ENCODE data around the gene MAD2L1BP. TPM values are rescaled to one million over a fixed set of nuclear protein-coding genes. Genes with fewer than 3 reads are reported as not detected.

Gene MAD2L1BP
- total RNA-seq, 1 donor from 2014 or later: 90.4 TPM

DNA sequence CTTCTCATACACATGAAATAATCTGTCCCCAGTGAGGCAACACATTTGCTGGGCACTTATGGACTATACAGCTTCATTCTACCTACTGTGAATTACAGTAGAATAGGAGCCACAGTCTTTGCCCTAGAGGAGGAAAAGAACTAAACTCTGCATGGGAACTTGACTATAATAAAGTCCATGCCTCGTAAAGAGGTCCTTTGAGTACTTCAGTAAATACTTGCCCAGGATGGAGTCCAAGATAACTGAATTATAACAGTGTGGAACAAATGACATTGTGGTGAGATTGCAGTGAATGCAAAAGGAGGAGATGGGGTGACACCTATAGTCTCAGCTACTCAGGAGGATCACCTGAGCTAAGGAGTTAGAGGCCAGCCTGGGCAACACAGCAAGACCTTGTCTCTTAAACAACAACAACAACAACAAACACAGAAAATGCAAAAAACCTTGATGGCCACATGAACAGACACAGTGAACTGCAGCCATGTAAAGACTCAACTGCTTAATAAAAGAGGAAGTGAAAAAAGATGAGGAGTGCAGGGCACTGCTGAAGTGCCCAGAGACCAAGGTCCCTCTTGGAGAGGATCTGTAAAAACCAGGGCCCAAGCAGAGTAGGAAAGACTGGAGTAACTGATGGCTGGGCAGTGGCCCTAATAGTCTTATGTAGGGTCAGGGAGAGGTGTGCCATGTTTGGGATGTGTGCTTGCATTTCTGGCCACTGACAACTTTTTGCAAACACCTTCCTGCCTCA is 48.2 kb downstream of the MAD2L1BP start:
- no peak for DNase-seq

DNA sequence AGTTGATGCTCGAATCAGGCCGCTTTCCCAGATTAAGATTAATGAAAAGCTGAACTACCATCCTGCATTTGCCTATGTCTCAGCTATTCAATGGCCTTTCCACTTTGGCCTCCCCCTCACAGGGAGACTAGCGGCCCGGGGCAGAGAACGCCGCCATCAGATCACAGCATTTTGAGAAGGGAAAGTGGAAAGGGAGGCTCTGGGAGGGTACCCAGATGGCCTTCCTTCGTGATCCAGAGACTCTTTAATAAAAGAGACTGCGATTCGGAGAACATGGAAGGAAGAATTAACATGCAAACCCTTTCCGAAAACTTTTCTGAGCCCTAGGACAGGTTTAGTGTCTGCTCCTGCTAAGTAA is 51.4 kb downstream of the MAD2L1BP start:
- DNase-seq: no peak

DNA sequence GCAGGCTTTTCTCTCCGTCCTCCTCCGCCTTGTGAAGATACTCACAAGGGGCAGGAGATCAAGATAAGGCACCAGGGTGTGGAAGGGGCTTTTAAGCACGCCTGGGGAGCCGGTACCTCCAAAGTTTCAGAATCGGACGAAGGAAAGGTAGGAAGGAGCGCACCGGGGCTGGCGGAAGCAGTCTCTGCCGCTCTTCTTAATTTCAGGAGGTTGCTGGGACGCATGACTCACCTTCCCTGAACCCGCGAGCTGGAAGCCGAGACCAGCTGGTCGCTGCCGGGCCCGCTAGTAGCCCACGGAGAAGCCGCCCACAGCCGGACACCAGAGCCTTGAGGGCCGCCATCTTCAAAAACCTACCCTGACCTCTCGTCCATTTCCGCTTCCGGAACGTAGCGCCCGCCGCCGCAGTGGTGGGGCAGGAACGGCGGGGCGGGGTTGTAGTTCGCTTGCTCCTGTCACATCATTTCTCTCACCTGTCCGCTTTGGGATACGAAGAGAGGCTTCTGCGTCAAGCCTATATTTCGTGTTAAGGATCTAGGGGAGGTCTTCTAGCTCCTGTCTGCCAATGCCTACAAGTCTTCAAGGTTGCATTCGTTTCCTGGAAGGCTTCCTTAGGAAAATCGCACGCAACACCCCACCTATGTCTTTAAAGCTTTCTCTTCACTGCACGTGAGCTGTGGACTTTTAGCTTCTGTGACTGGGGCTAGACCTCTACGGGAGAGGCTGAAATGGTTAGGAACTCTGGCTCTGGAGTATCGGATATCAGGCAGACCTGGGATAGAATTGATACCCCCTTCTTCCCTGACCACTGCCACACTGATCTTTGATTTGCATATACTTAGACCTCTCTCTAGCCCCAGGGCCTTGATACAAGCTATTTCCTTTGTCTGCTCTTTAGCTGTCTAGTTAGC is 52.1 kb downstream of the MAD2L1BP start, which contains the start of gene MRPS18A:
MRPS18A (minus strand) TSS at position 355 of the 911 bp plus-strand sequence; CDS start at position 343, 12 bp downstream.
- peak; percentile 87 for DNase-seq

DNA sequence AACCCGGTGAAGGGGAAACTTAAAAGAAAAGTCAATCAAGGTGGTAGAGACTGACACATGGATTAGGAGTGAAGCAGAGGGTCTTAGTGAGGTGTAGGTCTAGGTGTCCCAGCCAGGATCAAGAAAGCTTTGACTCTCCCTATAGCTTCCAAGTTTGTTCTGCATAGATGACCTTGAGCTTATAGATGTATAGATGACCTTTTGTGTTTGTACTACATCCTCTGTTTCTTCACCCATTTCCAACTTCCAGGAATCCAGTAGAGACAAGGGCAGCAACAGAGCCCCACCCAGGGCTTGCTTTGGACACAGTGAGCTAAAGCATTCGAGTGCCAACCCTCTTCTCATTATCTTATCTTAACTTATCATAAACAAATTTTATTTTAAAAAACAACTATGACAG is 53.8 kb downstream of the MAD2L1BP start:
- DNase-seq: no peak

Other genes starting within 250 kb of the MAD2L1BP start
- 13.4 TPM for gene ABCC10, start 208.3 kb upstream of the MAD2L1BP start, total RNA-seq
- 5.2 TPM for gene DLK2, start 180.3 kb upstream of the MAD2L1BP start, total RNA-seq
- 26.8 TPM for gene TJAP1, start 158.3 kb upstream of the MAD2L1BP start, total RNA-seq
- gene LRRC73, start 125.5 kb upstream of the MAD2L1BP start, total RNA-seq: 0.51 TPM
- 86.8 TPM for gene YIPF3, start 118.9 kb upstream of the MAD2L1BP start, total RNA-seq
- gene POLR1C, start 118.8 kb upstream of the MAD2L1BP start, total RNA-seq: 21.8 TPM
- 22.9 TPM for gene XPO5, start 59.8 kb upstream of the MAD2L1BP start, total RNA-seq
- 12.4 TPM for gene POLH, start 59.7 kb upstream of the MAD2L1BP start, total RNA-seq
- 32.8 TPM for gene GTPBP2, start 6.6 kb upstream of the MAD2L1BP start, total RNA-seq
- 0.41 TPM for gene RSPH9, start 9.2 kb downstream of the MAD2L1BP start, total RNA-seq
- 31.4 TPM for gene MRPS18A, start 52.0 kb downstream of the MAD2L1BP start, total RNA-seq
- gene VEGFA, start 134.4 kb downstream of the MAD2L1BP start, total RNA-seq: 170 TPM